Stimulated activated CD8-positive, alpha-beta memory T cell treated with anti-CD3 and anti-CD28 coated beads, Interleukin-12 subunit alpha, Interleukin-12 subunit beta, amount 100 ng/mL, for 4 hours (primary cell): Measurements from ENCODE around the gene MEIS2.

ENCODE experiments used
- DNase-seq: peaks from one replicate; pipeline ENCODE4 v3.0.0-alpha.2; 2020; ENCODE audit warnings: low read depth

Gene MEIS2

DNA sequence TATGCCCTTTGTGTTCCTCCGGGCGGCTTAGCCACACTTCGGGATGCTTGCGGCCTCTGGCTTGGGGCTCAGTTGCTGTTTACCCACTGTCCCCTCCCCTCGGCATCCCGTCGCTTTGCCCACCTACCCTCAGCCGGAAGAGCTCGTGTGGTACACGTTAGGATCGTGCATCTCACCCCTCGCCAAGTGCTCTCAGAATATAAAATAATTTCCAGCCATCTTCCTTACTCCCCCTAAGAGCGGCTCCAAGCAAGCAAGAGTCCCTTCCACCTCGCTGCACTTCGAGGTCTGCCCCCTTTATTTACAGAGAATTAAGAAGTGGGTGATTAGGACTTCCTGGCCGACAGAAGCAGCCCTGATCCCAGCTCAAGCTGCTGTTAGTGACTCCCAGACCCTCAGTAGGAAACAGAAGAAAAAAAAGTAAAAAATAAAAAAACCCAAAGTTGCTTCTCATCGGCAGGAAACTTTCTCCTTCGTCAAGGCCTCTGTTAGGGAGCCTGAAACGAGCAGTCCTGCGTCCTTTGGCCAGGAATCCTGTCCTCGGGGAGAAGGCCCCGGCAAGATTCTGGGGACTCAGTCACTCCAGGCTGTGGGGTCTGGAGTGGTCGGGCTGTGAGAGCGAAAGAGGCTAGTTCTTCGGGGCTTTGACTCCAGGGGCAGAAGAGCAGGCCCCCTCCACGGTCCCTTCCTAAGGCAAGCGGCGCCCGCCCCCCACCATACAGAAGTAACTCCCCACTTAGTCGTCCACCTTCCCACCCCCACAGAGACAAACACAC lies 3.0 kb downstream of the MEIS2 start:
- no peak for DNase-seq

DNA sequence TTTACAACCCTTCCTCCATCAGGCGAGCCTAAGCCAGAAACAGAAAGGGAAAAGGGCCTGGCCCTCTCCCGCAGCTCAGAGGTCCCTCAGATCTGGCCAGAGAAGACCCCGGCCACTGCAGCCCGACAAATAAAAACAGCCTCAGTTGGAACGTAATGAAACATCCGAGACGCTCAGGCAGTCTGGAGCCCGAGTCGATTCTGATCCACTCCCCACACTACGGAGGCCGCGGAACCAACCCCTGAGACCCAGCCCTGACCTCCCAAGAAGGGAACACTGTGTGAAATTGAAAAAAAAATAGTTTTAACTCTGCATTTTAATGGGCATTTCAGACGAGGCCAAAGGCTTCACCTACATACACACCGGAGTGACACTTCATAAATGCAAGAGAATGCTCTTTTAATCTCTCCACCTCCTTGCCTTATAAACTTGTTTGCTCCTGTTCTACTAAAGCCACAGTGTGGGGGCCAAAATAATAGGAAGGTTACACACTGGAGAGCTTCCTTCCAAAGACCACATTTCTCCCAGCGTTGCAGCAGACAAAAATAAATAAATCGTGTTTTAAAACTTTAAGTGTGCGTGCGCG lies 3.7 kb downstream of the MEIS2 start:
- no peak for DNase-seq

DNA sequence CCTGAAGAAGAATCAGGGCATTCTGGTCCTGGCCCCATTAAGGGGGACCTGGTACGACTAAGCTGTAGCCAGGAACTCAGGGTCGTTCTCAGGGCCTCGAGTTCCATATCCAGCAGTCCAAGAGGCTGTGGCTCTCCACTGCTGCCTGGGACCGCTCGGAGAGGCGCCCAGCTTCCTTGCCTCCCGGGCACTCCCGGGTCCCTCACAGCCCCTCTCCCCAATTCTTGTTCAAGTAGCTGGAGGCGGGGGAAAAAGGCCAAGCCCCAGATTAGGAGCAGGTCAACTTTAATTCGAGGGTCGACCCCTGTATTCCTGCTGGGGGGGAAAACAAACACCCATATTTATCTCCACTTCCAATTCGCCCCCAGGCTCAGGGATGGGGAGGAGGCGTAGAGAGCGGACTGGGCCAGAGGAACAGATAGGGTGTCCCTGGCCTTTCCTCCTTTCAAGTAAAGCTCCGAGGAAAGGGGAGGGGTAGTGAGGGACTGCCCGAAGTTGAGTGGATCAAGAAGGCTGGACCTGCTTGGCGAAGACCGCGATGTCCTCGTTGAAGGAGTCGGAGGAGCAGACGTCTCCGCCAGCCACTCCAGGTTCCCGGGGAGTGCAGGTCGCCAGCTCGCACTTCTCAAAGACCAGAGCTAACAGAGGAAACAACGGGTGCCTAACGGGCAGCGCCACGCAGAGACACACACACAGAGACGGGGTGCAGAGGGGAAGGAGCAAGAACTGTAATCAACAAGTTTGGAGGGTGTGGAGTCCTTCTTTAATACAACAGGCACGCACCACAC lies 4.4 kb downstream of the MEIS2 start:
- no peak for DNase-seq

DNA sequence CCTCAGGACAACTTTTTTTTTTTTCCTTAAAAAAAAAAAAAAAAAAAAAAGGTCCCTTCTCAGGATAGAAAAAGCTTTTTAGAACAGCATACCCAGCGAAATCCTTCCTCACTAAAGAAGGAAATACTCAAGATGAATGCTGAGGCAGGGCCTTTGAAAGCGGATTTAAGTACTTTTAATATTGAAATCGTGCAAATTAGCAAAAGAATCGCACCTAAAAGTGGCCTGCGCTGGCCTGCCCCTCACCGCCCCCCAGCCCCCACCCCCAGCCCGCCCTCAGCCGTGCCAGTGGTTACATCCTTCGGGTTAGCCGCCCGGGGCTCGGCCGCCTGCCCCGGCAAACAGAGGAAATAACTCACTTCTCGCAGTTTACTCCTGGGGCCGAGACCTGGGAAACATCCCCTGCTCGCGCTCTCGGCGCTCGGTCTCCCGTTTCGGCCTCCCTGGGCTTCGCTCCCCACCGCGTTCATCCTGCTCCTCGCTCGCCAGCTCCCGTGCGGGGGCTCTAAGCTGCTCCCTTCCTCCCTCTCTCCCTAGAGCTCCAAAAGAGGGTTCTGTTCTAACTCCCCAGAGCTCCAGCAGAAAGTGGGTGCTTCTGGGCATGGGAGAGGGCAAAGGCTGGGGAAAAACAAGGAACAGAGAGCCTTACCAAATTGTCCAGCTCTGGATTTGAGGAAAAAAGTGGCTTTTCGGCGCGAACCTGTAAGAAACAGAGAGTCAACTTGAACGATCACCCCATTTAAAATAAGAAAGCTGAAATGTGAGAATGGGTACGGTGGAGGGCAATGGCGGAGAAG lies 5.2 kb downstream of the MEIS2 start:
- no peak for DNase-seq

DNA sequence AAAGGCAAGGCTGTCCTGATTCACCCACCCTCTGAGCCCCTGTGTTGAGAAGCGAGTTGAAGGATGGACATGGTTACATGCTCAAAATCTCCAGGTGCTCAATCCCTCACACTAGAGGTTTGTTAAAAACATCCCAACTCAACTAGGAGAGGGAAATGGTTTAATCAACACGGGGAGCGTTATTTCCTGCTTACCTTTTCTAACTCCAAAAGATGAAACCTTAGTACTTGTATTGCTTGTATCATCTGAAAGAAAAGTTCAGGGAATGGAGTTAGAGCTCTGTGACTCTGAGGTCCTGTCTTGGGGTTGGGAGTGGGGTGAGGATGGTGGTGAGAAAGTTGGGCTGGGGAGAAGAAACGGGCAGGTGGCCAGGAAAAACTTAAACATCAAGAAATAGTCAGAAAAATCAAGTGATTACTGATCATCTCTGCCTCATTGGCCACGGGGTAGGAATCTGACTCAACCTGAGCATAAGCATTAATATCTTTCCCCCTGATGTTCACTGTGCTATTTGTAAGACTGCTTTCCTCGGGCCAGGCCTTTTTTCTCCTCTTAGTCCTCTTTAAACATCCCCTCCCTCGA lies 5.9 kb downstream of the MEIS2 start:
- no peak for DNase-seq

DNA sequence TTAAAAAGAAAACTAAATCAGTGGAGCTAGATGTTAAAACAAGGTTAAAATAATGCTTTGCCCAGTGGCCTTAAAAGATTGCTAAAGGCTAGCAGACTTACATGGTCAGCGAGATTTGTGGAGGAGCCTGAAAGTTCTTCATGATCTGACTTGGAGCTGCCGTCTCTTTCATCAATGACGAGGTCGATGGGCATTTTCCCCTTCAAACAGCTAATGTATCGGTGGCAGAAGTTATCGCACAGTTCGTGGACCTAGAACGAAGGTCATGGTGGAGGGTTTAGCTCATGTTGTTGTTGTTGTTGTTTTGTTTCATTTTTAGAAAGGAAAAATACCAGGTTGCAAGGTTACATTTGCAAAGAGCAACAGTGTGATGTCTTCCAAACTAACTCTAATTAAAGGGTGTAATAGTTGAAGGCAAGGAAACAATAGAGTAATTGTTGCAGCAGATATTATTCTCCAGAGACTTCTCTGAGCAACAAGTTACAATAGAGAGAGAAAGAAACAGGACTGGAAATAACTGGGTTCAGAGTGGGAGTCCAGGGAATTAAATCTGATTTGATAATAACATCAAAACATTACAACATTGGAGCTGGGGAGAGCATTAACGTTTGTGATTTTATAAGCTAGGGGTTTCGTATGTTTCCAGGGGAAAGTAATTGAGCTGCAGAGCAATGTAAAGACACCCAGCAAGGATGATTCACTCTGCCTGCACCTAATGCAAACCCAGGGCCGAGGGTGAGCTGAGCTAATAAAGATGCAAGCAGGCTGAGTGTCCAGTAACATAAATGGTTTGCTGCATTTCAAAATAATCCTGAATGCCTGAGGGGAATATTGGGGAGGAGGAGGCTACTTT lies 6.6 kb downstream of the MEIS2 start:
- no peak for DNase-seq

DNA sequence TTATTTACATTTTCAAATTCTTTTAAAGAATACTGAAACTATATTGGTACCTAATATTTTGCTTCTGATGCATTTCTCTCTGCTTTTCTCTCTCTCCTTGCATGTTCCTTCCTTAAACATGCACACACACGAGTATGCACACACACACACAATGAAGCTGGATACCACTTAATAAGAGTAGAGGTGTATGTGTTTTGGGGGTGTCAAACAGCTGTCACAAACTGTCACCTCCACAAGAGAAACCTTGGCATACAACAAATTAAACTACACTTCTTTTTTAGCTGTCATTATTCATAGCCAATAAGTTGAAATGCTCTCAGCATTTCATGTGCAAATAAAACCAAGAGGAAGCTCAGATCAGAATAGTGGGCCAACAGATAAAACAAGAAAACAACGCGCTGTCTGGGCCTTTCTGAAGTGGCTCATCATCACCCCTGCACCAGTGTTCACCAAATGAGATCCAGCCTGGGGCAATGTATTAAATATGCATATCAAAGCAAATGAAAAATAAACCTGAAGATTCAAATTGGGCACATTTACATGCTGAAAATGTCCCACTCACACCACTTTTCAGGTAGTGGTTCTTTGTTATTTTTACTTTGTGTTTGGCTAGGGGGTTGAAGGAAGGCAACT lies 9.7 kb downstream of the MEIS2 start:
- DNase-seq = no peak

DNA sequence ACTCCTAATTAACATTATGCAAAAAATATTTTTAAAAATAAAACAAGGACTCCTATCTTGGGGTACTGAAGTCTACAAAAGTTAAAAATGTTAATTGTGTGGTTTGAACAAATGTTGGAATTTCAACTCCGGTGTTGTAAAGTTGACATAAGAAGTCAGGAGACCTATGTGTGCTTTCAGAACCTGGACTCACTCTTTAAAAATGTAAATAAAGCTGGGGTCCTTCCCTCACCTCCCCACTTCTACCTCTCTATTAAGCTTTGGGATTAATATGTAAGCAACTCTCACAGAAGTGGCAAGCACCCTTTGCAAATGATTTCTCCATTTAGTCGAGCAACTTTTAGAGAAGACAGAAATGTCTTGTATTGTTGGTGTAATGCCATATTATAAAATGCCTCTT lies 11.9 kb downstream of the MEIS2 start:
- DNase-seq = no peak

DNA sequence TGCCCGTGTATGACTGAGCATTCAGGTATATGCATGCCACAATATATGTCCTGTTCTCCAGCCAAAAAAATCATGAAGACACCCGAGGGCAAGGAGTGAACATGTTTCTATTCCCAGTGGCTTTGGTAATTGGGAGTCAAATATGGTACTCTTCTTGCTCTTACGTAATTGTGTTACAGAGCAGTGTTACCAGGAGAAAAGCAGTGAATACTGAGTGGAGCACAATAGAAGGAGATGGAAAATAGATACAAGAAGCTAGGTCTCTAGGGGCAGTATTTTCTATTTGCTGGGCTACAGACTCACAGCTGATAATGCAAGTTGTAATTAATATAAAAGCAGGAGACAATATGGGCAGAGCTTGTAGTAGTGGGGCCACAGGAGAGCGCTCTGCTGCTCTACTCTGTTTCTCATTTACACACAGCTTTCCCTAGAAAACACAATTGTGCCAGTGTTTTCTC lies 13.2 kb downstream of the MEIS2 start:
- no peak for DNase-seq

DNA sequence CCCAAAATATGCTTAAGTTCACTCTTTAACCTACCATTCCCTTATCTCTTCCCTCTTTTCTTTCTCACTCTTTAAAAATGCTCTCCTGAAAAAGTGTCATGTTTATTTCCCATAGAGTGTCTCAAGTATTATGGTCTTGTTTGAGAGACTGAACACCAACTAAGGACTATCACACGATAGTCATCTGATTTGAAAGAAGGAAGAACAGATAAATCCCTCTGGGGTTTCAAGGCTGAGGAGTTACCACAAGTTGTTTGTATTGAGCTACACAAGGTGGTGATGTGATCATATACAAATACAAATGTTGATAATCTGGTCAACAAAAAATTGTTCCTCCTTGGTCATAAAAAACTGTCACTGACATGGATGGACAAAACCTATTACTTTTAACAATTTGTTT lies 13.8 kb downstream of the MEIS2 start:
- no peak for DNase-seq

DNA sequence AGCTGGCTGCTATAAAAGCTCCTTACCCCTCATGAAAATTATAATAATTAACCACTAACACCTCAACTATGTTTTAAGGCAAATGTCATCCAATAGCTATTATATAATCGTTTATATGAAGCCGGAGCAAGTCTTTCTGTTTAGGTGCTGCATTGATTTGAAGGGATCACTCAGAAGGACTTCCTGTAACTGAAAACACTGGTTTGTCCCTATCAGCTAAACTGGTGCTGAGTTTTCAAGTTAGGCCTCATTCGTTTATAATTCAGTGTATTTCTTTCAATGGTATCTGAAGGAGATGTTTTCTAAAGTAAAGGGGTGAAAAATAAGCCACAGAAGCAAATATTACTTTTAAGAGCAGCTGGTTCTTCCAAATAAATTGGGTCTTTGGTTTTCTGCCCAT lies 14.2 kb downstream of the MEIS2 start:
- DNase-seq = no peak

DNA sequence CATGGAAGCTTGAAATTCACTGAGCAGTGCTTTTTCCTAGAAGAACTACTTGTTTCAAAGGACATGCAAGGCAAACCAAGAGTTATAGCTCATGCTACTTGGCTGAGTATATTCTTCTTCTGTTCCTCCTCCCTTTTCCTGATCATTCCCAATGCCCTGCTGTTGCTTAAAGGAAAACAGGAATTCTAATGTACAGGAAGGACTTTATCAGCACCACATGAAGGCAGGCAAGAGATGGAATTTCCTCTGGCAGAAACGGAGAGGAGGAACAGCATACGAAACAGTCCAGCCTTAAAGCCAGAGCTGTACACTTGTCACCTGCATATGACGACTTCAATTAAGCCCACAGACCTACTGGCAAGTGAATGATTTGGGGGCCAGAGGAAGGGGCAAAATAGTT lies 15.7 kb downstream of the MEIS2 start:
- DNase-seq = no peak

DNA sequence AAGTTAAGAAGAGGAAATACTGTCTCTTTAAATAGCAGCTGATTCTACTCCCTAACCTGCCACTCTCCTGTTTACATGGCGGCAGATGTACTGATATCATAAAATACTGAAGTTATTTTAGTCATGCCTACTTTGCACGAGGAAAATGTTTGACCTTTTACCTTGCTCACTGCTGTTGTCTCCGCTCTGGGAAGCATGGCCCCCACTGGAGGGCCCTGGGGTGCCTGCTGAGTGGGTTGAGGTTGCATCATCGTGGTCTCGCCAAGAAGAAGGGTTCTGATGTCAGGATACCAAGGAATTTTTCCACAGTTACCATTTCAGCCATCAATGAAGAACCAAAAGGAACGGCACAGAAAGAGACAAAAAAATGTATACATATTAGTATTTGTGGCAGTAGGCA lies 16.7 kb downstream of the MEIS2 start:
- no peak for DNase-seq

DNA sequence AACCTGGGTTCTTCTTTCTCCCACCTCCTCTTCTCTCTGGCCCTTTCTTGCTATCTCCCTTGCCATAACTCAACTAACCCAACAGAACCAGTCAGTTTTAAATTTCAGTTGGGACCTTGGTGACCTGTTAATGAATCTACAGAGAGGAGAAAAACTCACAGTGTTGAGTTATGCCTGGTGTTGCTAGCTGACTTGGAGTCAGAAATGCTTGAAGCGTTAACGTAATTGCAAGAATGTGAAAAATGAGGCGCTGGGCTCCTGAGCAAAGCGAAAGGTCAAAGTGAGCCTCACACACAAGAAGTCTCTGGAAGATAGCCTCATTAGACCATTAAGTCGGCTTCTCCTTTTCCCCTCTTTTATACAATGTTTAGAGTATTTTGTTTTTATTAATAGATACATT lies 18.4 kb downstream of the MEIS2 start:
- no peak for DNase-seq

DNA sequence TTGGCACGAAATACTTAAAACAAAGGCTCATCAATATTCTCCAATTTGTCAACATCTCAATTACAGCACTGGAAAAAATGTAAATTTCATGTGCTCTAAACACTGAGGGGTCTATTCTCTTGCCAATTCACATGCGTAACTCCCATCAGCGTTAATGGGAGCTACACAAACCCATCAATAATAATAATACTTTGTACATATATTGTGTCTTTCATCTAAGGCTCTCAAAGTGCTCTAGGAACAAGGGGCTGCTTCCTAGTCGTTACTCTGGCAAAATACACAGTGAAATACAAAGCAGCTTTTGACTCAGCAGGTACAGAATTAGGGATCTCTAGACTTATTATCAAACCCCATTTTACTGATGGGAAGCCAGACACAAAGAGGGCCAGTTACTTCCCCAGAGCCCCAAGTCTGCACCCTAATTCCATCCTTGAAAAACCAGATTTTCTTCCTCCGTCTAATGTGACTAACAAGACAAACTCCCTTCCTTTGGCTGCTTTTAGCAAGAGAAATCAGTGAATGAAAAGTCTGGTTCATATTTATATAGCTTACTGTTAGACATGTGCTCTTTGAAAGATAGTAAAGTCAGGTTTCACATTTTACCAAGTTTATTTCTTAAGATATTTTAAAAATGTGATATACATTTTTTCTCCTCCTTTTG lies 20.0 kb downstream of the MEIS2 start:
- DNase-seq = no peak

DNA sequence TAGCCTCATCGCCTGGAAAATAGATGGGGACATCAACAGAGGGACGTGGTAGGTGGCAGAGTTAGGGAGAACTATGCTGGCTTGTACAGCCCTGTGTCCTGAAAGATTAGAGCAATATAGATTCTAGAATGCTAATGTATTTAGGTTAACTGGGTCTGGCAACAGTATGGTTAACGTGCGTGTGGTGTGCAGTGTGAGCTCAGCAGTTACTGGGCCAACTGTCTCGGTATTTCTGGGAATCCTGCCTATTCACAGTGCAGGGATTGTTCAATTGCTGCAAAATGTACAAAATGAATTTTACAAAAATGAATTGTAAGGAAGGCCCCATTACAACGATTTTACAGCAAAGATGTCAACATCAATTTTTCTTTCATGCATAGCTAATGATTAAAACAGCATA lies 20.6 kb downstream of the MEIS2 start:
- no peak for DNase-seq

DNA sequence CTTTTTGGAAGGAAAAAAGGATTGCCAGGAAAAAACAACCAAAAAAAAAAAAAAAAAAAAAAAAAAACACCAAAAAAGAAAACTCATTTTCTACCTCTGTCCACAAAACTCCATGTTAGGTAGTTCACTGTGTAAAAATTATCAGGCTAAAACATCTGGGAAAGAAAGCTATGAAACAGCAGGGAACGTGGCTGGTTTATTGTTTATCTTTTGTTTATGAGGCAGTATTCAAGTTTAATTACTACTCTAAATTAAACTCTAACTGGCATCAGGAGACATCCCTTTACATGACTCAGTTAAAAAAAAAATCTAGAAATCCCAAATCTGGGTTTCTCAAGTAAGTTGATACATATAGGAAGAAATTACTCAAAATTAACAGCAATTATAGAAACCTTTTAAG lies 21.8 kb downstream of the MEIS2 start:
- DNase-seq = no peak

DNA sequence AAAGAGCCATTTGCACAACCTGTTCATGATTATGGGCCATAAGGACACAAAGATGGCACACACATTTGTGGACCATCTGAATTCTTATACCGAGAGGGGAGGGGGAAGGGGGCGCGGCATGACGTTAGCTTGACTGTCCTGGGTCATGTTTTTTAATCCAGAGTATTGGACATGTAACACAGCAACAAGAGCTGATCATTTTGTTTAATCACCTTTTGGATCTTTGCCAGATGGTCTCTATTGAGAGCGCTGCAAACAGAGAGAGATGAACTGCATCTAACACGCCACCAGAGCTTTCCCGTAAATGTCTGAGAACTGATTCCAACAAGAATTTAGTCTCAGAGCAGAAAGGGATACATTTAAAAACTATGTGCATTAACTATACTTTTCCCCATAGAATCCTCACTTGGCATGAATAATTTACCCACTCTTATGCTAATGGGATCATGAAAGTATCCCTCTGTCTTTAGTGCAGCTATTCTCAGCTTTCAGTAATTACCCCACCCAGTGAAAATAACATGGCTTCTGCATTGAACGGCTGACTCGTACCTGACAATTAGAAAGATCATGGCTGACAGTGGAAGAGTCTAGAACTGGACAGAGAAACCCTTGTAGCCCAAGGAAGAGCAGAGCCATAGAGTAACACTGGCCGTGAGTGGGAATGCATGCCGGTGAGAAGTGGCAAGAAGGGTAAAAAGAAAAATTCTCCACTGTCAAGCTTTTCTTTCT lies 22.6 kb downstream of the MEIS2 start:
- no peak for DNase-seq

DNA sequence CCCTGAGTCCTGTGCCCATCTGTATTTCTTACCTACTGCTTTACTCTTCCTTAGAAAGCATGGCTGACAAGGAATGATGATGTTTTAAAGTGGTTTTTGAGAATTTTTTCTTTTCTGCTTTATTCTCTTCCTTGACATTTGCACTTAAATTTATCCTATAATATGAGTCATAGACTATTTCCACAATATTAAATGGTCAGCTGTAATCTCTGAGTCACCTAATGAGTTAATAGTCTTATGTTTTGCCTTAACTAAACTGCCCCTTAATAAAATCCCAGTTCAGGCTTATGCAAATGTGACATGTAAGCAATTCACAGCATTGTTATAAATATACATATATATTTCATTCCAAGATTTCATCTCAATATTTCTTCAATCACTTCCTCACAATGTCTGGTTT lies 23.8 kb downstream of the MEIS2 start:
- DNase-seq = no peak
